ENCODE results near the gene PGAP2. TPM values are rescaled to one million over a fixed set of nuclear protein-coding genes. Genes with fewer than 3 reads are reported as not detected.

PGAP2 gene
- total and polyA plus RNA-seq, 10 of the 15 experiments (the other 5 are each of a cell fraction or from before 2014, with no cell fraction given) = 12.3 to 37.4 (median 31.9) TPM

DNA sequence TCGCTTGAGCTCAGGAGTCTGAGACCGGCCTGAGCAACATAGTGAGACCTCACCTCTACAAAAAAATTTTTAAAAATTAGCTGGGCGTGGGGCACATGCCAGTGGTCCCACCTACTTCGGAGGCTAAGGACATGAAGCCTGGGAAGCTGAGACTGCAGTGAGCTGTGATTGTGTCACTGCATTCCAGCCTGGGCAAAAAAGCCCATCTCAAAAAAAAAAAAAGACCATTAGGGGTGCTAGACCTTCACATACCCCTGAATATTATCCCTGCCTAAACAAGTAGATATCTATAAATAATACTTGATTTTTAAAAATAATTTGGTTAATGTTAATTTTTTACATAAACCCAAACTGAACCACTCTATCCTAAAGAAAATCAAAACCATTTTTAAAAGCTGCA, 35.2 kb upstream of the PGAP2 start:
- TF ChIP-seq, protein P1, sequence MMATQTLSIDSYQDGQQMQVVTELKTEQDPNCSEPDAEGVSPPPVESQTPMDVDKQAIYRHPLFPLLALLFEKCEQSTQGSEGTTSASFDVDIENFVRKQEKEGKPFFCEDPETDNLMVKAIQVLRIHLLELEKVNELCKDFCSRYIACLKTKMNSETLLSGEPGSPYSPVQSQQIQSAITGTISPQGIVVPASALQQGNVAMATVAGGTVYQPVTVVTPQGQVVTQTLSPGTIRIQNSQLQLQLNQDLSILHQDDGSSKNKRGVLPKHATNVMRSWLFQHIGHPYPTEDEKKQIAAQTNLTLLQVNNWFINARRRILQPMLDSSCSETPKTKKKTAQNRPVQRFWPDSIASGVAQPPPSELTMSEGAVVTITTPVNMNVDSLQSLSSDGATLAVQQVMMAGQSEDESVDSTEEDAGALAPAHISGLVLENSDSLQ (IDR thresholded peaks at IDR 0.05) = no peak
- TF ChIP-seq, protein P2, sequence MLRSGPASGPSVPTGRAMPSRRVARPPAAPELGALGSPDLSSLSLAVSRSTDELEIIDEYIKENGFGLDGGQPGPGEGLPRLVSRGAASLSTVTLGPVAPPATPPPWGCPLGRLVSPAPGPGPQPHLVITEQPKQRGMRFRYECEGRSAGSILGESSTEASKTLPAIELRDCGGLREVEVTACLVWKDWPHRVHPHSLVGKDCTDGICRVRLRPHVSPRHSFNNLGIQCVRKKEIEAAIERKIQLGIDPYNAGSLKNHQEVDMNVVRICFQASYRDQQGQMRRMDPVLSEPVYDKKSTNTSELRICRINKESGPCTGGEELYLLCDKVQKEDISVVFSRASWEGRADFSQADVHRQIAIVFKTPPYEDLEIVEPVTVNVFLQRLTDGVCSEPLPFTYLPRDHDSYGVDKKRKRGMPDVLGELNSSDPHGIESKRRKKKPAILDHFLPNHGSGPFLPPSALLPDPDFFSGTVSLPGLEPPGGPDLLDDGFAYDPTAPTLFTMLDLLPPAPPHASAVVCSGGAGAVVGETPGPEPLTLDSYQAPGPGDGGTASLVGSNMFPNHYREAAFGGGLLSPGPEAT (IDR thresholded peaks at IDR 0.05; ENCODE audit: low read depth) = no peak
- TF ChIP-seq NRF1 (conservative IDR thresholded peaks at IDR 0.05; ENCODE audit: low read depth, low read length) (no peak), RAD51 (IDR thresholded peaks at IDR 0.05) (no peak), ASH2L (IDR thresholded peaks at IDR 0.05; ENCODE audit: borderline replicate concordance, low read depth) (no peak), FOS (IDR thresholded peaks at IDR 0.05; ENCODE audit: borderline replicate concordance, extremely low read depth, insufficient read length) (no peak), DPF2 (IDR thresholded peaks at IDR 0.05) (no peak), CHD2 (IDR thresholded peaks at IDR 0.05; ENCODE audit: borderline replicate concordance, low read depth, low read length) (no peak), STAT1 (conservative IDR thresholded peaks at IDR 0.05) (no peak), MYC (IDR thresholded peaks at IDR 0.05; ENCODE audit: insufficient read depth, insufficient read length, insufficient replicate concordance, low read length, severe bottlenecking) (no peak), SUZ12 (IDR thresholded peaks at IDR 0.05; ENCODE audit: unreplicated experiment) (no peak), SP1 (IDR thresholded peaks at IDR 0.05; ENCODE audit: low read depth, low read length) (no peak), SIN3A (IDR thresholded peaks at IDR 0.05; ENCODE audit: low read depth, low read length) (no peak), GABPA (IDR thresholded peaks at IDR 0.05; ENCODE audit: low read depth) (no peak), POLR2AphosphoS2 (IDR thresholded peaks at IDR 0.05; ENCODE audit: low read depth, low read length) (no peak), NFIC (IDR thresholded peaks at IDR 0.05; ENCODE audit: low read depth, low read length) (no peak), SUPT20H (IDR thresholded peaks at IDR 0.05; ENCODE audit: borderline replicate concordance, control insufficient read depth, low read depth, low read length) (no peak), NFXL1 (IDR thresholded peaks at IDR 0.05; ENCODE audit: borderline replicate concordance) (no peak), ZSCAN29 (IDR thresholded peaks at IDR 0.05) (no peak)
- TF ChIP-seq, protein P3, sequence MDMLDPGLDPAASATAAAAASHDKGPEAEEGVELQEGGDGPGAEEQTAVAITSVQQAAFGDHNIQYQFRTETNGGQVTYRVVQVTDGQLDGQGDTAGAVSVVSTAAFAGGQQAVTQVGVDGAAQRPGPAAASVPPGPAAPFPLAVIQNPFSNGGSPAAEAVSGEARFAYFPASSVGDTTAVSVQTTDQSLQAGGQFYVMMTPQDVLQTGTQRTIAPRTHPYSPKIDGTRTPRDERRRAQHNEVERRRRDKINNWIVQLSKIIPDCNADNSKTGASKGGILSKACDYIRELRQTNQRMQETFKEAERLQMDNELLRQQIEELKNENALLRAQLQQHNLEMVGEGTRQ (IDR thresholded peaks at IDR 0.05; ENCODE audit: borderline replicate concordance, low read depth, low read length) = no peak
- FAIRE-seq = no peak
- in situ Hi-C loops (cut with MboI) (no loop called here), intact Hi-C loops (cut with micrococcal nuclease; ENCODE audit: unreplicated experiment) (loop anchor here (10.0 kb wide), 1 partner anchor 48 kb away; no protein-coding TSS in a partner anchor)
- Histone ChIP-seq H3K4me1 (ENCODE audit: control insufficient read depth, insufficient read depth, low read length) (no peaks in the 10 kb centered on the region), H3K9ac (ENCODE audit: control insufficient read depth, insufficient read depth, low read length) (no peak overlapping the region), H3K27me3 (replicated peaks in 1 of 2; ENCODE audit: control insufficient read depth in 2 of 2, insufficient read depth in 2 of 2, low read length in 1 of 2) (no peaks in the 10 kb centered on the region), H3K36me3 (ENCODE audit: control insufficient read depth in 2 of 2, insufficient read depth in 2 of 2, low read length in 1 of 2) (peaks cover 9 to 31% of the 10 kb centered on the region in 2 experiments), H3K9me3 (replicated peaks; ENCODE audit: control insufficient read depth, insufficient read depth, low read length) (no peaks in the 10 kb centered on the region), H4K20me1 (ENCODE audit: control insufficient read depth, insufficient read depth) (no peaks in the 10 kb centered on the region), H3K27ac (ENCODE audit: control insufficient read depth, insufficient read depth) (no peak overlapping the region), H2AFZ (ENCODE audit: control insufficient read depth, low read depth, low read length) (no peak overlapping the region), H3K4me3 (no peak overlapping the region), H3K79me2 (ENCODE audit: control insufficient read depth, insufficient read depth, low read length) (no peaks in the 10 kb centered on the region), H3K4me2 (ENCODE audit: control insufficient read depth, insufficient read depth) (no peak overlapping the region)
- no peak for DNase-seq (ENCODE audit: low read depth, low spot score)
- no TSS peak for BruUV-seq (replicated peaks)
- ChIA-PET CTCF (interaction anchor here (0.6 to 3.1 kb wide), 4 partner anchors 10 to 37 kb away, joined by 3 to 31 read pairs (median 4); partner anchors contain the start of gene PGAP2), SMC1A (ENCODE audit: uncharacterized antibody, unreplicated experiment) (interaction anchor here (1.2 to 1.7 kb wide), 2 partner anchors 11 to 36 kb away, joined by 3 to 6 read pairs; partner anchors contain the start of gene PGAP2), POLR2A (interaction anchor here (0.6 kb wide), 1 partner anchor 8 kb away, joined by 8 read pairs; no protein-coding TSS in a partner anchor), RAD21 (ENCODE audit: unreplicated experiment) (no interaction called here)
- WGBS (ENCODE audit: insufficient coverage, insufficient replicate concordance, low lambda C conversion rate, missing lambda C conversion rate) = 84% methylated on average over 4 of the region's 4 CpGs
- ATAC-seq = no peak

Measured in GM12878 (cell line).